ENCODE data around the gene CEP112.
"Not testable (repeated sequence)": the region's sequence is repeated elsewhere in the genome, so short reads cannot be mapped to it uniquely, and the experiment has no call there.

CEP112 gene

DNA sequence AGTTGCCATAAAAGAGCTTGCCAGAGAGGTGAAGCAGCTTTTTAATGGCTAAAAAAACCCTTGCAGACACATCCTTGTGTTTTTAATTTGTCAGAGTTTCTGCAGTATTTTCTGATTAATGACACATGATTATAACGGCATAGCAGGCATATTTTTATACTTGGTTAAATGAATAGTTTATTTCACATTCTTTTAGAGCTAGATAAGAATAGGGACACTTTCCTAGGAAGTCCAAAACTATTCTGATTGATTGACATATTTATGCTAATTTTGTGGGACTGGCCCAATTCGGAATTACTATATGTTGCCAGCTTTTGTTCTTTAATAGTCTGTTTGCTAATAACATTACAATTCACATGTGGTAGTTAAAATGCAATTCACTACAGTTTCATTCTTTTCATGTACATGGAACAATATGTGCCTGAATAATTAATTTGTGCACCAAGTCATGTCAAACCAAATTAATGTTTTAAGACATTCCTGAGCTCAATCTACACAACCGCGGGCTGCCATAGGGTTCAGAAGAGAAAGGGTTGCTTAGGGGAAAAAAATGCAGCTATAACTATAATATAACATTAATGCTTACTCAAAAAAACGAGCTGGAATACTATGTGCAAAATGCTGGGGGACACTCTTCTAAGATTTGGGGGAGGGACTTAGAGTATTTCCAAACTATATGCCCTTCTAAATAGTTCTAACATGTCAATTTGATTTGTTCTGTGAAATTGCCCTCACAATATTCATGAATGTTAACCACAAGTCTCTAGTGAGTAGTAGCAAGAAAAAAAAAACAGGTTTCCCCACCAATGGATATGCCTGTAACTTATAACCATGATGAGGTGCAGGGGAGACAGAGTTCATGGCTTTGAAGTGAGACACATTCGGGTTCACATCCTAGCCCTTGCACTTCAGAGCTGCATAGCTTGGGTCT lies 305.4 kb downstream of the CEP112 start:
- peak; percentile 40 for DNase-seq (ENCODE audit: low spot score)

DNA sequence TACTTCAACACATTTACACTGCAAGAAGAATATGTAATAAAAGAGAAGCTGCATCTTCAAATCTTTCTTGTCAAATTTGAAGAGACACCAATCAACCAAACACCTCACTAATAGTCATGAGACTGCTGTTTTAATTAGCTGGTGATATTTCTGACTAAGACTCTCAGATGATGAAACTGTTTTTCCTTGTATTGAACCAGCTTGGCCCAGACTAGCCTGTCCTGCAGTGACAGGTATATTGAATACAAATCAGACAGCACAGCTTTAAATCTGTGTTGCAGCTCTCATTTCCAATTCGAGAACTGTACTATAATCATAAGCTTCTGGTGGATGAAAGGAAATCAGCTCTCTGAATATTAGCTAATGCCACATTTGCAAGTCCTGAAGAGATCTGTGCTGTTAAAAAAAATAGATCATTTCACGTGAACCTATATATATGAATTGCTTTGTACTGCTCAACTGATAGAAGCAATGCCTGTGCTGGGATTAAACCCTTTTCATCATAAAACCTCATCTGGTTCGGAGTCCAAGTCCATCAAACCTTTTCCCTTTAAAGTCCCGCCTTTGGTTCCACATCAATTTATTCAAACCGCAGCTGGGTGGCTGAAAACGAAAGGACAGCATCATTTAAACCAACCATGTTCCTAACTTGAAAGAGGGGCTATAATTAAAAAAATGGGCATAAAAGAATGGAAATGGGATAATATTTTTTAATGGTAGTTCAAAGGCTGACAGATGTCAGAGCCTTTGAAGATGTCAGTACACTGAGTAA lies 306.2 kb downstream of the CEP112 start:
- peak; percentile 18 for DNase-seq (ENCODE audit: low spot score)

GRCh38 chr17:65876985-65877384 lies 314.9 kb downstream of the CEP112 start:
- DNase-seq (ENCODE audit: low spot score), result no peak

GRCh38 chr17:65868881-65869280 lies 323.1 kb downstream of the CEP112 start:
- no peak for DNase-seq (ENCODE audit: low spot score)

DNA sequence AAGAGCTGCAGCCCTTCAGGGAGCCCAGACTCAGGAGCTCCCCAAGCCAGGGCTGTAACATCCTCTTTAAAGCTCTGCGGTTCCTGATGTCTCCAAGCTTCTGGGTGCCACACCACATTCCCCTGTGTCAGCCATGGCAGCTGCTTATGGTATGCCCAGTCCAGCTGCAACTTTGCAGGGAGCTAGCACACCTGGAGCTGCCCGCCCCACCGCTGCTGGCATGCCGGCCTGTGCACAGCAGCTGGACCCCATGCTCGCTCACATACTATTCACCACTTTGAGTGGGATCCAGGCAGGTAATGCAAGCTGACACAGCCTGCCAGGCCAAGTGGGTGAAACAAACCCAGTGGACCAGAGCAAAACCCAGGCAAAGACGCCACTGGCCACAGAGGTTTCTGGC lies 324.9 kb downstream of the CEP112 start:
- no peak for DNase-seq (ENCODE audit: low spot score)

DNA sequence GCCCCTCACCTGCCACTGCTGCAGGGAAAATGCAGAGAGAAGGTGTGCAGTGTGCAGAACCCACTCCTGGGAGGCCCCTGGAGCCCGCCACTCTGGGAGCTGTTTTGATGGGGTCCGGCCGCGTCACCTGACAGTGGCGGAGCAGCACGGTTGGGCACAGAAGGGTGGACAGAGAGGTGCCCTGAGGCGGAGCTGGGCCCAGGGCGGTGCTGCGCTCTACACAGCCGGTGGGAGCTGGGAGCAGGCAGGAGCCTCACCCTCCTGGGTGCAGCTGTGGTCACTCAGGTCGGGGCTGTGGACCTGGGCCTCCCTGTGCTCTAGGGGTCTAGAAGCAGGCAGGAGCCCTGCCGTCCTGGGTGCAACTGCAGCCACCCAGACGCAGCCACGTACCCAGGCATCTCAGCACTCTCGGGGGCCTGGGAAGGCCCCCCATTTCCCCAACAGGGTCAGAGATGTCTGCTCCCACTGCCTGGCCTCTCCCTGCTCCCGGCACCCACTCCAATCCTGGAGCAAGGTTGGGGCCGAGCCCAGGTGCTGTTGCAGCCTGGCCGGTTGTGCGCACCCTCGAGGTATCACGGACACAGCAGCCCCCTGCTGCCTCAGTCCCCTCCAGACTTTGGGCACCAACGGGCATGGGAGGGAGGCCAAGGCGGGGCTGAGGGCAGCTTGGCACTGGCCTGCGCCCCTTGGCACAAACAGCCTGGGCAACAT lies 326.1 kb downstream of the CEP112 start:
- no peak for DNase-seq (ENCODE audit: low spot score)

- DNase-seq (ENCODE audit: low spot score), result no peak
Measured at GRCh38 chr17:65864394-65864793, 327.5 kb downstream of the CEP112 start.

GRCh38 chr17:65857718-65858117 lies 334.2 kb downstream of the CEP112 start:
- DNase-seq (ENCODE audit: low spot score), result peak; percentile 20

- no peak for DNase-seq (ENCODE audit: low spot score)
Measured at GRCh38 chr17:65856865-65857264, 335.1 kb downstream of the CEP112 start.

- DNase-seq (ENCODE audit: low spot score), result no peak
Measured at GRCh38 chr17:65855675-65856074, 336.3 kb downstream of the CEP112 start.

- no peak for DNase-seq (ENCODE audit: low spot score)
Measured at GRCh38 chr17:65855245-65855644, 336.7 kb downstream of the CEP112 start.

DNA sequence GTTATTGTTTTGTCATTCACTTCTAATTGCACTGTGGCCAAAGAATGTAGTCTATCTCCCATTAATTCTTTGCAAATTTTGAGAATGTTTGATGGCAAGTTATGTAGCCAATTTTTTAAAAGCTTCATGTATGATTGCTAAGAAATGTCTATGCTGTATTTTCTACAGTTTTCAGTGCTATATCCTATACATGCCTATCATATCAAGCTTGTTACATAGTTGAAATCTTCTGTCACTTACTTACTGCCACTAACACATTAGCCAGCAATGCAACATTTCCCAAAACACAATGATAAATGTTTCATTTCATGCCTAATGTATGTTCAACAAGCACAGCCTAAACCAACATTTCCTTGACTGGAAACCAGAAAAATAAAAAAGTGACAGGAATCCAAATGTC lies 338.1 kb downstream of the CEP112 start:
- no peak for DNase-seq (ENCODE audit: low spot score)

- no peak for DNase-seq (ENCODE audit: low spot score)
Measured at GRCh38 chr17:65852911-65853310, 339.0 kb downstream of the CEP112 start.

- DNase-seq (ENCODE audit: low spot score), result no peak
Measured at GRCh38 chr17:65851965-65852736, 339.8 kb downstream of the CEP112 start.

DNA sequence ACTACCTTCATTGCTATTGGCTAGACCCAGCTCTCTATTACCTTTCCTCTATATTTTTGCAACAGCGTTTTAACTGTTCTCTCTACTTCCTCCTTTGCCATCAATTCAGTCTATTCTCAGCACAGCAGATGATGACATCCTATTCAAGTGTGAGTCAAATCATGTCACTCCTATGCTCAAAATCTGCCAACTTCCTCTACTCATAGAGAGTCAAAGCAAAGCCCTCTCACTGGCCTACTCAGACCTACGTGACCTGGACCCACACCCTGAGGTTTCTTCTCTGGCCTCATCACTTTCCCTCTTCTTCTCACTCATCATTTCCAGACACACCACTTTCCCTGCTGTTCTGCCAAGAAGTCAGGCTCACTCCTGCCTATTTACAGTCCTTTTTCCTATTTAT lies 341.4 kb downstream of the CEP112 start:
- peak; percentile 73 for DNase-seq (ENCODE audit: low spot score)

DNA sequence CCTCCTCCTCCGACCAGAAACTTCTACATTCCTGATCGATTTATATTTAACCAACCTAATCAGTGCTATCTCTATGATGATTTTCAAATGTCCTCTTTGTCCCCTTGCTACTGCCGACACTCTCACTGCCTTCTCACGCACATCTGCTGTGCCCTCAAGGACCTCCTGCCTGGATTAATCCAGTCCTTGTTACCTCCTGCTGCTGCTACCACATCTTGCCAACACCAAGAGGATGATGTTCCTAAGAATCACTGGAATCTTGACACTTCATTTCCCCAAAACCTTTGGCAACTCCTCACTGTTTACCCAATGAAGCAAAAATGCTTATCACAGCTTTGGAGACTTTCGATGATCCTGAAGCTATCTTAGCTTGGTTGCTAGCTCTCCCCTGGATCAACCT lies 343.2 kb downstream of the CEP112 start:
- DNase-seq (ENCODE audit: low spot score), result peak; percentile 55

GRCh38 chr17:65841089-65841488 lies 350.8 kb downstream of the CEP112 start:
- no peak for DNase-seq (ENCODE audit: low spot score)

- DNase-seq (ENCODE audit: low spot score), result not testable (repeated sequence)
Measured at GRCh38 chr17:65837232-65837631, 354.7 kb downstream of the CEP112 start.

DNA sequence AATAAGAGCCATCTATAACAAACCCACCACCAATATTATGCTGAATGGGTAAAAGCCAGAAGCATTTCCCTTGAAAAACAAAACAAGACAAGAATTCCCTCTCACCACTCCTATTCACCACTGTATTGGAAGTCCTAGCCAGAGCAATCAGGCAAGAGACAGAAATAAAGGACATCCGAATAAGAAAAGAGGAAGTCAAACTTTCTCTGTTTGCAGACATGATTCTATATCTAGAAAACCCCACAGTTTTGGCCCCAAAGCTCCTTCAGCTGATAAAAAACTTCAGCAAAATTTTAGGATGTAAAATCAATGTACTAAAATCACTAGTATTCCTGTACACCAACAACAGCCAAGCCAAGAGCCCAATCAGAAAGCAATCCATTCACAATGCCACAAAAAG lies 358.7 kb downstream of the CEP112 start:
- no peak for DNase-seq (ENCODE audit: low spot score)

DNA sequence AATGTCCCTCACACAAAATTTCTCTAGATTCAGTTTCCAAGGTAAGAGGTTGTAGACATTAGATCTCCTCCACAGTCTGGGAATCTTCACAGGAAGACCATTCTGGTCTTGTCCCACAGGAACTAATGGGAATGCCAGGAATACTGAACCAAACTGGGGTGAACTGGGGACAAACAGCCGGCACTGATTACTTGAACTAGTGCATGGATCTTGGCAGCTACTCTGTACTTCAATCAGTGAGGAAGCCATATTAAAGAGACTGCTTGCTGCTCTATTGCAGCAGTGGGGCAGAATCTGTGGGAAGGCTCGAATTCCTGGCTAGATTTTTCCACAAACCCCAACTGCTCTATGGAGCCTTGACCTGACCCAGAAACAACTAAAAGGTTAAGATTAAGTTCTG lies 361.6 kb downstream of the CEP112 start:
- no peak for DNase-seq (ENCODE audit: low spot score)

DNA sequence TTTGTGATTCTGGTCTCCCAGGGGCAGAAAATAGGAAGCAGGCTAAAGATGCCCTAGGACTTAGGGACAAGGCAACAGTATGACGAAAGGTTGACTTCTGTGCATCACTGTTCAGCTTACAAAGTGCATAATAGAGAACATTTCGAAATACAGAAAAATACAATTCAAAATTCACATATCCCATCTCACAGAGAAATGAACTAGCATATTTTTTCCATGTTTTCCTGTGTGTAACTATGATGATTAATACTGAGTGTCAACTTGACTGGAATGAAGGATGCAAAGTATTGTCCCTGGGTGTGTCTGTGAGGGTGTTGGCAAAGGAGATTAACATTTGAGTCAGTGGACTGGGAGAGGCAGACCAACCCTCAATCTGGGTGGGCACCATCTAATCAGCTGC lies 365.4 kb downstream of the CEP112 start:
- peak; percentile 21 for DNase-seq (ENCODE audit: low spot score)

- DNase-seq (ENCODE audit: low spot score), result no peak
Measured at GRCh38 chr17:65824901-65825300, 367.0 kb downstream of the CEP112 start.

All from AG20443 (cell line).